Stimulated activated CD8-positive, alpha-beta memory T cell treated with anti-CD3 and anti-CD28 coated beads, Interleukin-15, amount 100 ng/mL, for 24 hours (primary cell): Measurements from ENCODE around the gene DNAH9.

Source experiments
- DNase-seq: peaks from one replicate; pipeline ENCODE4 v3.0.0-alpha.2; 2020; ENCODE audit warnings: low read depth

Gene DNAH9

GRCh38 chr17:11757815-11758214, 159.5 kb downstream of the DNAH9 start:
- no peak for DNase-seq

DNA sequence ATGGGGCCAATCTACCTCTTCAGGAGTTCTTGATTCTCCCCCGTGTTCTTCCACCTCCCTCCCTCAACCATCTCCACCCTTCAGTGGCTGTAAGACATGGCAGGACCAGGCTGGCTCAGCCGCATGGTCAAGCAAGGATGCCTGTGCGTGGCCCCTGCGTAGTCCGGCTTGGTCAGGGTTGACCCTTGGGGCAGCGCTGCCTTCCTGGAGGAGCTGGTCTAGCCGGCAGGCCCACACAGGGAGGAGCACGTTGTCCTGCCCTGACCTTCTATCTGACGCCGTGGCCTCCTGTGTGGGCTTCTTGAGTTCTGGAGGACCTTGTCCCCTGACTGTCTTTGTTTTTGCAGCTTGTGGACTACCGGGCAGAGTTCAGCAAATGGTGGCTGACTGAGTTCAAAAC, 169.8 kb downstream of the DNAH9 start:
- DNase-seq = no peak

- DNase-seq = no peak
These were observed 170.7 kb downstream of the DNAH9 start for GRCh38 chr17:11768981-11769380.

- no peak for DNase-seq
These were observed 173.8 kb downstream of the DNAH9 start for GRCh38 chr17:11772031-11772430.

DNA sequence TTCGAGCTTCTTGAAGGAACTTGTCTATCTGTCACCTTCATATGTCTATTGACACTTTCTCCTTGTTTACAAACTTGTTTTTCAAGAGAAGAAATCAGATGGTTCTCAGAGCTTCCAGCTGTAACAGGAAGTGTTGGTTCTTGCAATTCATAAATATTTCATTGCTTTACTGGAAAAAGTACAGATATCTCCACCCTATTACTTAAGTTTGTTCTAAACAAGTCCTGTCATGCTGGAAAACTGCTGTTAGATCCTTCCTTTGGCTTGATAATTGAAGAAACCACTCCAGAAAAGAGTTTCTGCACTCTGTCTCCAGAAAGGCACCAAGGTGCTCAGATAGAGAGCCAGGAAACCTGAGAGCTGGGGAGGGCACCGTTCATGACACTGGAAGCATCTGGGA, 181.6 kb downstream of the DNAH9 start:
- DNase-seq = no peak

GRCh38 chr17:11780621-11781020, 182.4 kb downstream of the DNAH9 start:
- DNase-seq = no peak

GRCh38 chr17:11786711-11787438, 188.6 kb downstream of the DNAH9 start:
- no peak for DNase-seq

GRCh38 chr17:11795906-11796305, 197.6 kb downstream of the DNAH9 start:
- no peak for DNase-seq

DNA sequence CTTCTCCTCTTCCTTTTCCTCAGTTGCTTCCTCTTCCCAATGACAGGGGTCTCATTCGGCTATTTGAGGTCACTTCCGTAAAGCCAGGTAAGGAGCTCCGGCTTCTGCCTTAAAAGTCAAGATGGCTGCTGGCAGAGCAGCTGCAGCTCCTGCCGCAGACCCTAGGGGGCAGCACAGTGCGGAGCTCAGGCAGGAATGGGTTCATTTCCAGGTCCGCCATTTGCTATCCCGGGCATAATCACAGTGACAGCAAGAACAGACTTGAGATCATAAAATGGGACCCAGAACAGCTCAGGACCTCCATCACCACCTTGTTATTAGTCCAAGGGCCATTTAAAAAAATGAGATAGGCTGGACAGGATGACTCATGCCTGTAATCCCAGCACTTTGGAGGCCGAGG, 199.5 kb downstream of the DNAH9 start:
- DNase-seq = no peak

DNA sequence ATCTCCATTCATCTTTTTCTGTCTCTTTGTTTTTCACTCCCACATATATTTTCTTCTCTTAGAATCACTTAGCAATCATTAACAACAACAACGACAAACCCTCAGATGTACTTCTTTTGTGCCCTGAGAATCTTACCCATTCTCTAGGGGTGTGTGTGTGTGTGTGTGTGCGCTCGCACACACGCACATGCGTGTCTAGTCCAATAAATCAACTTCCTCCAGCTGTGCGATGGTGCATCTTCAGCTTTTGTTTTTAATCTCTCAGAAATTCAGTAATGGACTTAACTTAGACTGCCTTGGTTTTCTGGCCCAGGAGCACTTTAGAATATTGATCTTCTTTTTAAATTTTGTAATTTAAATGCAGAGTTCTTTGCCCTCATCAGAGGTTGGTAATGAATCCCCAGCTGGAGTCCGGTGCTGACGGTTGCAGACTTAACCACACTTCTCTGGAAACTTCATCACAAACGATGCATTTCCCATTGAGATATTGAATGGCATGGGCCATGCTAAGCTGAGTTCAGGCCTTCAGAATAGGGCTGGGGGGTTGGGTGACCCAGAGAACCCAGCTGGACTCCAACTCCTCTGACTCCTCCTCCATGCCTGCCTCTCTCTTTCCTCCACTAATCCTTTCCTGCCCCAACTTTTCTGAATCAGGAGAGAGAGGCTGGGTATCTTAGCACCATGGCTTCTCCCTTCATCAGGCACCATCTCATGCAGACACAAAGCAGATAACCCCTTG, 205.1 kb downstream of the DNAH9 start:
- no peak for DNase-seq

GRCh38 chr17:11805138-11805537, 206.9 kb downstream of the DNAH9 start:
- DNase-seq = no peak

- DNase-seq = no peak
These were observed 207.7 kb downstream of the DNAH9 start for GRCh38 chr17:11805952-11806351.

GRCh38 chr17:11807606-11808005, 209.3 kb downstream of the DNAH9 start:
- no peak for DNase-seq

DNA sequence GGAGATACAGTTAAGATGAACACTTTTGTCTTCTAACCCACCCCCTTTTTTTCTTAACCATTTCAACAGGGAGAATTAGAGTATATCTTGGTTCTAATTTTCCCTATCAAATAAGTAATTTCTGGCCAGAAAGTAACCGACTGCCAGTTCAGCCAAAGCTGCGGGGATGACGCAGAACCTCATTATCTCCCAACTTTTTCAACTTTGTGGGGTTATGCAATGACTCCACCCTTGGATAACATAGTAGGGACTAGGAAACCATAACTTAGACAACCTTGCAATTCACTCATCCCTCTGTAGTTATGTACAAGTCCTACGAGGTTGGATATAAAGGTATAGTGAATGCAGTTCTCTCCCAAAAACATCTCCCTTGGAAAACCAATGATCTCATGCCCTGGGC, 215.0 kb downstream of the DNAH9 start:
- DNase-seq = no peak

GRCh38 chr17:11813871-11814270, 215.6 kb downstream of the DNAH9 start:
- no peak for DNase-seq

DNA sequence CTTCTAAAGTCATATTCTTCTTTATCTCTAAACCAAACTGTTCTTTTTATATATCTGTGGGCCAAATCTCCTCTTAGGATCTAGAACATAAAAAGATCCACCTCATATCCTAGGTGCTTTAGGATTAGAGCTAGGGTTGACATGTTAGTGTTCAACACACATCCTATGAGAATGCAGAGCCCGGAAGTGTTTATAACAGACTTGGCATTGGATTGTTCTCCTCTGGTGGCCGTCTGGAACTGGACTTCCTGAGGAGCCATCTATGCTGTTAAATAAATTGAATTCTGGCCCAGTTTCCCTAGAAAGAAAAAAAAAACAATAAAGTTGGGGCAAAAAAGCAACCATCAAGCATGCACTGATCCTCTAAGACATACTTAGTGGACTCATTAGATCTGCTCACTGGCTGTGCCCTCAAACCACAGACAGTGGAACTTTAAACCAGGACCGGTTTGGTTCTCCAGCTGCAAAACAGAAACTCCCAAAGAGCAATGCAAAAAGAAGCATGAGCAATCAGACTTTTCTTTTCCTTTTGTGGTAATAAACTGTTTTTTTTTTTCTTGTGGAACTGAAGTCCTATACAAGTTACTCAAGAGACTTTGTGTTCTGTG, 216.5 kb downstream of the DNAH9 start:
- DNase-seq = no peak

- no peak for DNase-seq
These were observed 218.1 kb downstream of the DNAH9 start for GRCh38 chr17:11816409-11816808.

- DNase-seq = no peak
These were observed 225.6 kb downstream of the DNAH9 start for GRCh38 chr17:11823862-11824261.

DNA sequence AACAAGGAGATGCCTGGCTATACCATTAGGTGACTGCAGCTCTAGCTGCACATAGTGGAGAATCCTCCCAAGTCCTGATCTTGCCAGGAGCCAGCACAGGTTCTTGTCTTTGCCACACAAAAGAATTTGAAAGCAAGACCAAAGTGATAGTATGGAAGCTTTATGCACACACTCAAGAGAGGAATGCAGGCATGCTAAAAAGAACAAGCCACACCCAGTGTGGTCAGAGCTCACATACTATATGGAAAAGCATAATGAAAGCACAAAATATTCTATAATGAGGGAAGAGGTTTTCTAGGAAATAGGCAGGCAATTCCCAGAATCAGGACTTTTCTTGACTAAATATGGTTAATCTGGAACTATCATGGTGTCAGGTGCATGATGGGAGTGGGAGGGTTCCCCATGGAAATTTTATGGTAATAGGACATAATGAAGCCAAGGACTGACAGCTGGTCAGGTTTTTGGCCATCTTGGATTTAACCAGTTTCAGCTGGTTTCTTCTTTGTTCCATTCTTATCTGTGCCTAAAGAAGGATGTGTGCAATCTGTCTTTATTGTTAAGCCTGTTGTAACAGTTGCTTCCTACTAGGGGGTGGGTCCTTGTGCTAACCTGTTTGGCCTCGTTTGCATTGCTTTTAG, 227.4 kb downstream of the DNAH9 start:
- no peak for DNase-seq

DNA sequence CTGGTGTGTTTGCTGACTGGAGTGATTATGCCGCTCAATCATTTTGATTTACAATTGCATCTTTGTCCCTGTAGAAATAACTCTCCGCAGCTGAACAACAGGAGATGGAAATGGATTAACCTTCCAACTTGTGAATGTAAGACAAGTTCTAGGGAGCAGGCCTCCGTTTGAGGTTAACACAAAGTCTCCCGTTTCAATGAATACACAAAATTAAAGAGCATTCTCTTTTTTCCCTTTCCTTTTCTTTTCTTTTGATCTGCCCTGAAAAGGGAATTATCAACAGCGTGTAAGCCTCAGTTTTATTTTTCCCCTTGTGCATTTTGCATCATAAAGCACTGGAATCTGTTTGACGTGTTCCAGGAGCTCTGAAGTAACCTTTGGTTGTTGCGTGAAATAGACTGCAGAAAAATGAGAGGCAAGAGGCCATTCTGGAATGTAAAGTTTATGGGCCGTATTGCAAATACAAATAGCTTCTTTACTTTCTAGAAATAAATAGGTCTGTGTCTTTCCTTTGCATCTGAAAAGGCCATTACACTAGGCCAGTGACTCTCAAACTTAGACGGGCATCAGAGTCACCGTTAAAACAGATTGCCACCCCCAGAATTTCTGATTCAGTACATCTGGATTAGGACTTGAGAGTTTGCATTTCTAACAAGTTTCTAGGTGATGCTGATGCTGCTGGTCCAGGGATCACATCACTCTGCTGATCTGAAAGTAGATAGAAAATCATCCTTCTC, 234.3 kb downstream of the DNAH9 start:
- no peak for DNase-seq

- DNase-seq = no peak
These were observed 238.2 kb downstream of the DNAH9 start for GRCh38 chr17:11836508-11836907.

GRCh38 chr17:11840052-11840451, 241.8 kb downstream of the DNAH9 start:
- DNase-seq = no peak
